GM18861 (cell line): ENCODE data around the gene GPC3.

Source experiments
- ATAC-seq: cut with Tn5 transposase; IDR thresholded peaks from one replicate; pipeline ENCODE4 v1.9.1; 2021; ENCODE audit not compliant: unreplicated experiment

Gene GPC3

GRCh38 chrX:133702230-133702629 is 283.2 kb downstream of the GPC3 start:
- ATAC-seq: no peak

DNA sequence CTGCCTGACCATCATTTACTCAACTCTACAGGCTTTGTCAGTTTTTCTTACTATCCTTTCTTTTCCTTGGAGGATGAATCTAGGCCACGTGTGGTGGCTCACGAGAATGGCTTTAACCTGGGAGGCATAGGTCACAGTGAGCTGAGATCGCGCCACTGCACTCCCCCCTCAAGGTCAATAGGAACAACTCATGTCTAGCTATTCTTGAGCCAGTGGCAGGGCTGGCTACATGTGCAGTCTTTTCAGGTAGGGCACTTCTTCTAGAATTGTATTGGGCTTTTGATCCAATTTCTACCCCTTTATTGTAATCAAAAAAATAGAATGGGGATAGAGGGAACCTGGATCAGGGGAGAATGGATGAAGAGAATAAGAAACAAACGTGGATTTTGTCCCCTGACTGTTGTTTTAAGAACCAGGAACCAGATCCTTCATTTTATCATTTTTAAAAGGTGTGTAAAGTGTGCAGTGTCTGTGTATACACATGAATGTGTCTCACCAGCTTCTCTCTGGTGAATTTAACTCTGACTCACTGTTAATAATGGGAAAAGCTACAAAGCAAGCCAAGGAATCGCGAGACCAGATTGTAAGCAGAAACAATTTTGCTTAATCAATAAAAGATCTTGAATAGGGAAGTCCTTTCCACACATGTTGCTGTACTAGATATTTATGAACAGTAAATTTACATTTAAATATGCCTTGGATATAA is 286.2 kb downstream of the GPC3 start:
- no peak for ATAC-seq

- ATAC-seq: no peak
These were observed 287.1 kb downstream of the GPC3 start for GRCh38 chrX:133698298-133698697.

- ATAC-seq: no peak
These were observed 287.7 kb downstream of the GPC3 start for GRCh38 chrX:133697656-133698055.

- no peak for ATAC-seq
These were observed 295.3 kb downstream of the GPC3 start for GRCh38 chrX:133689997-133690599.

DNA sequence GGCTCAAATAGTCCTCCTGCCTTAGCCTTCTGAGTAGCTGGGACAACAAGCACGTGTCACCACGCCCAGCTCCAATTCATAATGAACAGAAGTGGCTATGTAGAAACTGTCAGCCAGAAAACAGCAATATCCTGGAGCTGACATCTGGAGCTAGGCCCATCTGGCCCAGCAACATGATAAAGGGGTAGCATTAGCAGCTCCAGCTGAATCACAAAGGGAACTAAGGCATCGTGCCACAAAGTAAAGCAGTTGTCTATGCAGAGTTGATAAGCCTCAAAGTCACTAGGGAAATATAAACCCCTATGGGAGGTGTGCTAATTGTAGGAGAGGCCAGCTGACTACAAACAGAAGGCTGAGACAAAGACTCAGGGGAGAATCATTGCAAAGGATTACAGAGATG is 299.6 kb downstream of the GPC3 start:
- no peak for ATAC-seq

DNA sequence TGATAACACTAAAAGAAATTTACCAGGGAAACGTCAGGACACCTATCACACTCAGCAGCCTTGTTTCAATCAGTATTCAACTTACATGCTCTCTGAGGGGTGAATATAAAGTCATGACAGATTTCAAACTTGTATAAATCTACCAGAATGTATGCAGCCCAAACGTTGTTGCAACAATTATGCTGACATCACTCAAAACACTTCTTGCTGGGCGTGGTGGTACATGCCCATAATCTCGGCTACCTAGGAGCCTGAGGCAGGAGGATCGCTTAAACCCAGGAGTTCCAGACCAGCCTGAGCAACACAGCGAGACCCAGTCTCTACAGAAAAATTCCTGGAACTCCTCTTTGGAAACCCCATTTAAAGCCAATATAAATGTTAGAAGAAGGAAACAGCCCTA is 303.5 kb downstream of the GPC3 start:
- ATAC-seq: no peak

- ATAC-seq: no peak
These were observed 304.0 kb downstream of the GPC3 start for GRCh38 chrX:133681421-133681820.

- ATAC-seq: no peak
These were observed 308.0 kb downstream of the GPC3 start for GRCh38 chrX:133677123-133678063.

DNA sequence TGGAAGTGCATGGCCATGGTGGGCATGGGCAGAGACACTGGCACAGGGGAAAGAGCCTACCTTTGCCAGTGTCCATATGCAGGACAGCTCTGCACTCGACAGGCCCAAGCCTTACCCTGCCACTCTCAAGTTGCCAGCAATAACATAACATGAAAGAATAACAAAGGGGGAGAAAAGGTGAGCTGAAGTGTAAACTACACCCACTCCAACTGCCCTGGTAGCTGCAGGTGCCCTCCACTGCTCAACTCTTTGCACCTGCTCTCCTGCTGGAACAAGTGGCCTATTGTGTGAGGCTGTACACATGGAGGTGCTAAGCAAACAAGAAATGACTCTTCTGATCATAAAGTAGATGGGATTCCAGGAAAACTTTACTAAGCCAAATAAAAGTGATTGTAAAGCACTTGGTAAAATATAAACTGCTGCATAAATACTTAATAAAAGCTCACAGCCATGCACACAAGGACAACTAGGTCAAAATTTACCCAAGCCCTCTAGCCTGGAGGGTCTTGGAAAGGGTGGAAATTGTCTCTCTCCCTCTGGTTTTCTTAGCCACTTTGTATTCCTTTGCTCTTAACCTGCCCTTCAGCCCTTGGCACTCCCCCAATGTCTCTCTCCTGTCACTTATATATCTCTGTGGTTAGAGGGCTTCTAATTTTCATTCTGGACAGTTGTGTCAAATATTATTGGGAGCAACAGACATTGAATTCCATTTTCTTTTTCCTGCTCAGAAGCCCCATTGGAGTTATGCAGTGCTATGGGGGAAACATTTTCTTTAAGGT is 308.9 kb downstream of the GPC3 start:
- ATAC-seq: no peak

DNA sequence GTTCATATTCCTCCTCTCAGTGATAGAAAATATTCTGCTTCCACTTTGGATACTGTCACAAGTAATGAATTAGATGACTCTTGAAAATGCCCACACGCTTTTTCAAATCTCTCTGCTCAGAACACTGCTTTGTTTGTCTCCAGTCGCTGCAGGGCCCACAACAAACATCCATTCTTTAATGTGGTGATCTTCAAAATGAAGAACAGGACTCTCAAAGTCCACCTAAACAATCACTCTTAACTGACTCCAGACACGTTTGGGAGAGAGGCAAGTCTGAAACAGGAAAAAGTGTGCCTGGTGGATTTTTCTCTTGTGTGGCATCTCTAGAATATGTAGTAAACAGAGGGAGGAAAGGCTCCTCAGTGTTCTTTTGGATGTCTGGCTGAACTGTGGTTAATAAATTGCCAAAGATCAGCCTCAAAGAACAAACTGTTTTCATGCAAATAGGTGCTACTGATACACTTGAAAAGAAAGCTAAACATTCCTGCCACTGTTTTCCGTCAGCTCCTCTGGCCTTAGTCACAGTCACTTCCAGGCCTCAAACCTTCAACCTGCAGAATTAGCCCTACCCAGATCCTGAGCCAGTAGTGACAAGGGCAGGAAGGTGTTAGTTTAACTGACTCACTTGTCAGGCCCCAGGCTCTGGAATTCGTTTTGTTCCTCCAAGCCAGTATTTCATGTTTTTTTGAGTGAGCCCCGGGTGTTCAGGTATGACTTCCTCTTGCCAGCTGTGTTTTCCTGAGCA is 310.5 kb downstream of the GPC3 start:
- no peak for ATAC-seq

DNA sequence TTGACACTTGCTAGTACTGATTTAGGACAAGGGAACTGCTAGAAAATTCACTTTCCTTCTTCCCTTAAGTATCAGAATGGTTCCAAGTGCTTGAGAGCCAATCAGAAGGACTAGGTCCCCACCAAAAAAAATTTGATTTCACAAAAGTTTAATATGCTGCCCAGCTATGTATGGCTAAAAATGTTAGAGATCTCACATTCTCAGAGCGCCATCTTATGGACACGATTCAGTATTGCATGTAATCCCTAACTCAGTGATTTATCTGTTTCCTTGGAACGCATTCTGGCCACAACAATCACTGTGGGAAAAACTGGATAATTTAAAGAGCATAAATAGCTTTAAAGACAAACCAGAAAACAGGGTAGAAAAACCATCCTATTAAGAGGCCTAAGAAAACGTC is 315.0 kb downstream of the GPC3 start:
- ATAC-seq: no peak

GRCh38 chrX:133669214-133669613 is 316.2 kb downstream of the GPC3 start:
- no peak for ATAC-seq

DNA sequence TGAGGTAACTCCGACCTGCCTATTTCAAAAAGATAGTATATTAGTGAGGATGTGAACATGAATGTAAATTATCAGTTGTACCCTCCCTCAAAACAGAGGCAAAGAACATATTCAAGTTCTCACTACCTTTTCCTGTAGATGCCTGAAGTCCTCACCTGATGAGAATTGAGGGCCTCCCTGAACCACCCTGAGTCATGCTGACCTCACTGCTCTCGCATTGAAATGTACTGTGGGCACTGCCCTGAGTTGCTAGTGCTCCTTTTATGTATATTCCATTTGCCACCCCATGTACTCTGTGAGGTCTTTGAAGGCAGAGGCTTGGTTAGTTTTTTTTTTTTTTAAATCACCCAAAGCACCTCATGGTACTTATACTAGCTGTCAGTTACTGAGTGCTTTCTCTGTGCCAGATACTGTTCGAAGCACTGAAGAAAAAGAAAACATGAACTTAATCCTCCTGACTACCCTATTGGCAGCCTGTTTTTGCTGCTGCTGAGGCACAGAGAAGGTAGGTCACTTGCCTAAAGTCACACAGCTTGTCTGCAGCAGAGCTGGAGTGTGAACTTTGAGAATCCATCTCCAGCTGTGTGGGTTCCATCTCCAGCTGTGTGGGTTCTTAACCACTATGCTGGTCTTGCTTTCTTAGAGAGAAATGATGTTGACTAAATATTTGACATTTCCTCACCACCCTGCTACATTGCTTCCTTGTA is 317.0 kb downstream of the GPC3 start:
- no peak for ATAC-seq

- no peak for ATAC-seq
These were observed 319.1 kb downstream of the GPC3 start for GRCh38 chrX:133666256-133666655.

DNA sequence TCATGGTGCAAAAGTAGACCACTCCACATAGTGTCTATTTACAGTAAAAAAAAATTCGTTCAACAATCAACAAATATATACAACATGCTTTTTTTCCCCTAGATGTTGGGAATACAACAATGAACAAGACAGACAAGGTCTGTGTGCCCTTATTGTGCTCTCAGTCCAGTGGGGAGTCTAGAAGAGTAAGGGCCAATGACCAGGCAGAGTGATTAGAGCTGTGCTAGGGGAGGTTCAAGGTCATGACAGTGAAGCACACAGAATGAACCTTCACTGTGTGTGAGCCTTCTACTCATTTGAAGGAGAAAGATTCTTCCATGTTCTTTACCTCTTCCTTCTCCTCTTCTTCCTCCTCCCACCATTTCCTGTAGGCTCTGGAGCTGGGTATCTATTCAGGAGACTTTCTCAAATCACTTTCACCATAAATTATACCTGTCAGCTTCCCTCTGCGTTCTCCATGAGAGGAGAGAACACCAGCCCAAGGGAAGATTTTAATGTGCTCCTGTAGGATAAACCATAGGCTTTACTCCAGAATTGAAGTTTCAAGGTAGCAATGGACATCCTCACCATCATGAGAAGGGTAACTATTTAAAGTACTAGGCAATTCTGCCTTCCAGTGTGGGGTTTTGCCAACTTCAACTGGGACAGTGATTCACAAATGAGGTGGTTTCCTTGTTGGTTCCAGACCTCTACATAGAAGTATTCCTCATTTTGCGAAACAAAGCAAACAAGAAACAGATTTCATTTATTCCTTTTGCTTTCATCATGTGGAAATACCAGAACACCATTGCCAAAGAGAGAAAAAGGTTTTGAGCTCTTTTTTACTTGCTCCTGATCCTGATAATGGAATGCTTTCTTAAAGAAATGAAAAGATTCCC is 323.2 kb downstream of the GPC3 start:
- ATAC-seq: no peak

GRCh38 chrX:133660281-133660680 is 325.1 kb downstream of the GPC3 start:
- no peak for ATAC-seq

GRCh38 chrX:133658293-133658911 is 327.0 kb downstream of the GPC3 start:
- ATAC-seq: no peak
